Measurements from ENCODE around the gene MAPK14. TPM values are rescaled to one million over a fixed set of nuclear protein-coding genes. Genes with fewer than 3 reads are reported as not detected.

The MAPK14 gene
- total and polyA plus RNA-seq, 9 of the 15 experiments (the other 6 are each of a cell fraction or from before 2014, with no cell fraction given): 8.8 to 62.7 (median 35.5) TPM

DNA sequence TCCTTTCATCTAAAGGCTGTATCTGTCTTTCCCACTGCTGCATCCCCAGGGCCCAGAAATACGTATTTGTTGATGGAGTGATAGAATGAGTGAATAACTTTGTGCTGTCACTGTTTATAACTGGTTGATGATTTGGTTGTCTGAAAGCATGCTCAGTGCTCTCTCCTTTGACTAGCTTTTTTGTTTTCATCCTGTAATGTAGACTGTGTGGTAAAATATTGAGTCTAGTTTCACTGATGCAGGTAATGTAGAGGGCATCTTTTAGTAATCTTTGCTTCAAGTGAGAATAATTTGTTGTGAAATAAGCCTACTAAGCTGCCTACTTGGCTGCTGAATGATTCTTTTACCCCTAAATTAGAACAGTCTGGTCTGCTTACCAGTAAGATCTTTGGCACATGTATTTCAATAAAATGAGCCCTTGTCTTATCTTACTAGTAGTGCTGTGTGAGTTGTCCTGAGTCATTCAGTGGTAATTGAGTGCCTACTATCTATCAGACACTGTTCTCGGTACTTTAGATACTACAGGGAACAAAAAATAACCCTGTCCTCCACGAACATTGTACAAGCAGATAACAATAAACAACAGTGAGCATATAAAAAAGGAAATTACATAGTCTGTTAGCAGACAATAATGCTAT, 39.9 kb downstream of the MAPK14 start (continued):
- TF ChIP-seq, protein P1, sequence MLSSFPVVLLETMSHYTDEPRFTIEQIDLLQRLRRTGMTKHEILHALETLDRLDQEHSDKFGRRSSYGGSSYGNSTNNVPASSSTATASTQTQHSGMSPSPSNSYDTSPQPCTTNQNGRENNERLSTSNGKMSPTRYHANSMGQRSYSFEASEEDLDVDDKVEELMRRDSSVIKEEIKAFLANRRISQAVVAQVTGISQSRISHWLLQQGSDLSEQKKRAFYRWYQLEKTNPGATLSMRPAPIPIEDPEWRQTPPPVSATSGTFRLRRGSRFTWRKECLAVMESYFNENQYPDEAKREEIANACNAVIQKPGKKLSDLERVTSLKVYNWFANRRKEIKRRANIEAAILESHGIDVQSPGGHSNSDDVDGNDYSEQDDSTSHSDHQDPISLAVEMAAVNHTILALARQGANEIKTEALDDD (IDR thresholded peaks at IDR 0.05): peak; percentile 95
- TF ChIP-seq, protein P2, sequence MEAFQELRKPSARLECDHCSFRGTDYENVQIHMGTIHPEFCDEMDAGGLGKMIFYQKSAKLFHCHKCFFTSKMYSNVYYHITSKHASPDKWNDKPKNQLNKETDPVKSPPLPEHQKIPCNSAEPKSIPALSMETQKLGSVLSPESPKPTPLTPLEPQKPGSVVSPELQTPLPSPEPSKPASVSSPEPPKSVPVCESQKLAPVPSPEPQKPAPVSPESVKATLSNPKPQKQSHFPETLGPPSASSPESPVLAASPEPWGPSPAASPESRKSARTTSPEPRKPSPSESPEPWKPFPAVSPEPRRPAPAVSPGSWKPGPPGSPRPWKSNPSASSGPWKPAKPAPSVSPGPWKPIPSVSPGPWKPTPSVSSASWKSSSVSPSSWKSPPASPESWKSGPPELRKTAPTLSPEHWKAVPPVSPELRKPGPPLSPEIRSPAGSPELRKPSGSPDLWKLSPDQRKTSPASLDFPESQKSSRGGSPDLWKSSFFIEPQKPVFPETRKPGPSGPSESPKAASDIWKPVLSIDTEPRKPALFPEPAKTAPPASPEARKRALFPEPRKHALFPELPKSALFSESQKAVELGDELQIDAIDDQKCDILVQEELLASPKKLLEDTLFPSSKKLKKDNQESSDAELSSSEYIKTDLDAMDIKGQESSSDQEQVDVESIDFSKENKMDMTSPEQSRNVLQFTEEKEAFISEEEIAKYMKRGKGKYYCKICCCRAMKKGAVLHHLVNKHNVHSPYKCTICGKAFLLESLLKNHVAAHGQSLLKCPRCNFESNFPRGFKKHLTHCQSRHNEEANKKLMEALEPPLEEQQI (IDR thresholded peaks at IDR 0.05): peak; percentile 67
- TF ChIP-seq HNRNPLL (IDR thresholded peaks at IDR 0.05; ENCODE audit: low read depth, low read length, poor library complexity, severe bottlenecking): no peak
- no peak for TF ChIP-seq NBN (IDR thresholded peaks at IDR 0.05; ENCODE audit: low read depth)
- no peak for TF ChIP-seq RFX7 (CRISPR knock-in tag; IDR thresholded peaks at IDR 0.05)
- peak; percentile 71 for TF ChIP-seq MTA2 (IDR thresholded peaks at IDR 0.05; ENCODE audit: low read depth)
- TF ChIP-seq, protein P3, sequence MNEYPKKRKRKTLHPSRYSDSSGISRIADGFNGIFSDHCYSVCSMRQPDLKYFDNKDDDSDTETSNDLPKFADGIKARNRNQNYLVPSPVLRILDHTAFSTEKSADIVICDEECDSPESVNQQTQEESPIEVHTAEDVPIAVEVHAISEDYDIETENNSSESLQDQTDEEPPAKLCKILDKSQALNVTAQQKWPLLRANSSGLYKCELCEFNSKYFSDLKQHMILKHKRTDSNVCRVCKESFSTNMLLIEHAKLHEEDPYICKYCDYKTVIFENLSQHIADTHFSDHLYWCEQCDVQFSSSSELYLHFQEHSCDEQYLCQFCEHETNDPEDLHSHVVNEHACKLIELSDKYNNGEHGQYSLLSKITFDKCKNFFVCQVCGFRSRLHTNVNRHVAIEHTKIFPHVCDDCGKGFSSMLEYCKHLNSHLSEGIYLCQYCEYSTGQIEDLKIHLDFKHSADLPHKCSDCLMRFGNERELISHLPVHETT (CRISPR knock-in tag; conservative IDR thresholded peaks at IDR 0.05 in 1 of 2, IDR thresholded peaks at IDR 0.05 in 1 of 2): 0 out of 4 replicates have a peak, but pooled peaks of 1 of the 2 experiments have one; percentile 42
- peak; percentile 83 for TF ChIP-seq TAL1 (IDR thresholded peaks at IDR 0.05)
- no peak for TF ChIP-seq EGR1 (conservative IDR thresholded peaks at IDR 0.05)
- TF ChIP-seq, protein P4, sequence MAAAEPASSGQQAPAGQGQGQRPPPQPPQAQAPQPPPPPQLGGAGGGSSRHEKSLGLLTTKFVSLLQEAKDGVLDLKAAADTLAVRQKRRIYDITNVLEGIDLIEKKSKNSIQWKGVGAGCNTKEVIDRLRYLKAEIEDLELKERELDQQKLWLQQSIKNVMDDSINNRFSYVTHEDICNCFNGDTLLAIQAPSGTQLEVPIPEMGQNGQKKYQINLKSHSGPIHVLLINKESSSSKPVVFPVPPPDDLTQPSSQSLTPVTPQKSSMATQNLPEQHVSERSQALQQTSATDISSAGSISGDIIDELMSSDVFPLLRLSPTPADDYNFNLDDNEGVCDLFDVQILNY (CRISPR knock-in tag; IDR thresholded peaks at IDR 0.05): no peak
- peak; percentile 52; the same call in 1 of the 2 replicates for TF ChIP-seq GATAD2A (IDR thresholded peaks at IDR 0.05)
- peak; percentile 35; the same call in 1 of the 2 replicates for TF ChIP-seq MBD2 (IDR thresholded peaks at IDR 0.05; ENCODE audit: borderline replicate concordance, low read depth)
- peak; percentile 77 for TF ChIP-seq NFIC (IDR thresholded peaks at IDR 0.05)
- peak; percentile 67 for TF ChIP-seq HDAC3 (IDR thresholded peaks at IDR 0.05; ENCODE audit: borderline replicate concordance, partially characterized antibody)
- peak; percentile 79 for TF ChIP-seq C11orf30 (IDR thresholded peaks at IDR 0.05; ENCODE audit: low read depth)
- TF ChIP-seq GATAD2B (IDR thresholded peaks at IDR 0.05; ENCODE audit: borderline replicate concordance): peak; percentile 70; the same call in 1 of the 2 replicates
- TF ChIP-seq CBFA2T2 (conservative IDR thresholded peaks at IDR 0.05): peak; percentile 89
- TF ChIP-seq SMARCA4 (IDR thresholded peaks at IDR 0.05): peak; percentile 89
- TF ChIP-seq ZNF431 (CRISPR knock-in tag; IDR thresholded peaks at IDR 0.05): no peak
- TF ChIP-seq TCF3 (CRISPR knock-in tag; IDR thresholded peaks at IDR 0.05): peak; percentile 89
- TF ChIP-seq, protein P5, sequence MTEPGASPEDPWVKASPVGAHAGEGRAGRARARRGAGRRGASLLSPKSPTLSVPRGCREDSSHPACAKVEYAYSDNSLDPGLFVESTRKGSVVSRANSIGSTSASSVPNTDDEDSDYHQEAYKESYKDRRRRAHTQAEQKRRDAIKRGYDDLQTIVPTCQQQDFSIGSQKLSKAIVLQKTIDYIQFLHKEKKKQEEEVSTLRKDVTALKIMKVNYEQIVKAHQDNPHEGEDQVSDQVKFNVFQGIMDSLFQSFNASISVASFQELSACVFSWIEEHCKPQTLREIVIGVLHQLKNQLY (CRISPR knock-in tag; conservative IDR thresholded peaks at IDR 0.05): no peak
- TF ChIP-seq SLC30A9 (CRISPR knock-in tag; IDR thresholded peaks at IDR 0.05): no peak
- peak; percentile 35; the same call in 1 of the 2 replicates for TF ChIP-seq FOXM1 (IDR thresholded peaks at IDR 0.05; ENCODE audit: low read depth)
- TF ChIP-seq FOXM1 (CRISPR knock-in tag; IDR thresholded peaks at IDR 0.05; ENCODE audit: low read depth): no peak
